Naive thymus-derived CD4-positive, alpha-beta T cell (primary cell): ENCODE data around the gene LRMDA. TPM values are rescaled to one million over a fixed set of nuclear protein-coding genes. Genes with fewer than 3 reads are reported as not detected.
A peak's percentile ranks its signal among the peaks of the same experiment; 100 is the strongest.

Experiments used
- ATAC-seq: fragments of 150-1000 bp; cut with Tn5 transposase; 2 replicates; pipeline ENCODE4 v1.10.0; 2021; ENCODE audit warnings: mild to moderate bottlenecking, moderate library complexity
- CTCF ChIA-PET: fragments of 350-600 bp; sonication (Branson Sonifier 250); formaldehyde crosslinking; loops from one replicate; lab custom pipeline; 2021; ENCODE audit warnings: antibody characterized with exemption; lab: Charles Lee
- POLR2A ChIA-PET: fragments of 350-600 bp; sonication (Branson Sonifier 250); formaldehyde crosslinking; loops from one replicate; lab custom pipeline; 2021; ENCODE audit warnings: antibody characterized with exemption, inconsistent platforms; lab: Charles Lee
- DNase-seq, 9 donors: peaks; one replicate each; pipeline versions ENCODE4 v3.0.0 to v3.0.0-alpha.2; 2020 to 2022; ENCODE audit warnings: mixed read lengths in 1 of 9
- H3K27ac ChIP-seq: one replicate; pipeline ENCODE4 v1.7.0; 2013; ENCODE audit warnings: mild to moderate bottlenecking, low read depth, low read length, moderate library complexity
- H3K27me3 ChIP-seq, 2 donors: one replicate each; pipeline ENCODE4 v1.7.0; 2013; ENCODE audit warnings: low read length in 2 of 2, mild to moderate bottlenecking in 2 of 2, moderate library complexity in 2 of 2; ENCODE audit not compliant: control insufficient read depth in 2 of 2, insufficient read depth in 2 of 2
- H3K36me3 ChIP-seq, 3 experiments: 1 replicate in 2 of 3; 2 replicates in 1 of 3; pipeline ENCODE4 v1.7.0; 2013; ENCODE audit warnings: low read length in 3 of 3, mild to moderate bottlenecking in 3 of 3, moderate library complexity in 1 of 3; ENCODE audit not compliant: insufficient read depth in 3 of 3, control insufficient read depth in 2 of 3
- H3K4me1 ChIP-seq, 2 donors: one replicate each; pipeline ENCODE4 v1.7.0; 2013; ENCODE audit warnings: low read length in 2 of 2, mild to moderate bottlenecking in 2 of 2, moderate library complexity in 1 of 2; ENCODE audit not compliant: control insufficient read depth in 2 of 2, insufficient read depth in 2 of 2
- H3K4me3 ChIP-seq: 2 replicates; pipeline ENCODE4 v1.7.0; 2013; ENCODE audit warnings: mild to moderate bottlenecking, low read length
- H3K9me3 ChIP-seq, 3 experiments: 1 replicate in 2 of 3; 2 replicates in 1 of 3; pipeline ENCODE4 v1.7.0; 2013; ENCODE audit warnings: low read length in 3 of 3; ENCODE audit not compliant: control insufficient read depth in 2 of 3
- H3K27ac Mint-ChIP-seq, 9 donors: one replicate each; pipeline ENCODE4 v1.8.0; 2020 to 2022; ENCODE audit warnings: mixed read lengths in 9 of 9, mild to moderate bottlenecking in 8 of 9, moderate library complexity in 5 of 9, inconsistent platforms in 2 of 9
- H3K27me3 Mint-ChIP-seq, 5 donors: one replicate each; pipeline ENCODE4 v1.8.0; 2021 to 2022; ENCODE audit warnings: mixed read lengths in 5 of 5, mild to moderate bottlenecking in 1 of 5
- H3K36me3 Mint-ChIP-seq, 5 donors: one replicate each; pipeline ENCODE4 v1.8.0; 2020 to 2022; ENCODE audit warnings: mixed read lengths in 5 of 5, mild to moderate bottlenecking in 3 of 5, inconsistent platforms in 1 of 5
- H3K4me1 Mint-ChIP-seq, 7 donors: one replicate each; pipeline ENCODE4 v1.8.0; 2020 to 2022; ENCODE audit warnings: mixed read lengths in 7 of 7, mild to moderate bottlenecking in 3 of 7, inconsistent platforms in 1 of 7
- H3K4me3 Mint-ChIP-seq, 10 donors: one replicate each; pipeline ENCODE4 v1.8.0; 2020 to 2022; ENCODE audit warnings: mild to moderate bottlenecking in 10 of 10, mixed read lengths in 10 of 10, moderate library complexity in 6 of 10, inconsistent platforms in 2 of 10
- H3K9me3 Mint-ChIP-seq, 11 donors: one replicate each; pipeline ENCODE4 v1.8.0; 2020 to 2022; ENCODE audit warnings: mixed read lengths in 11 of 11, mild to moderate bottlenecking in 4 of 11, inconsistent platforms in 1 of 11, moderate library complexity in 1 of 11
- intact Hi-C, 2 donors: fragments of 100-400 bp; cut with micrococcal nuclease; formaldehyde crosslinking; loops; one replicate each; pipeline ENCODE4 v1.15.1; 2023
- polyA plus RNA-seq, 2 donors: library from polyadenylated mRNA; unstranded; fragments of 300-500 nt; fragmentation: Illumina TruSeq; gene quantifications; one replicate each; pipeline ENCODE4 v1.2.3, GENCODE V29; 2021
- total RNA-seq, 6 experiments: library from RNA in 5 of 6; stranded (reverse) in 5 of 6; gene quantifications; 1 replicate in 5 of 6; 2 replicates in 1 of 6; pipeline ENCODE4 v1.2.3 and lab custom pipeline; 2021 to 2026

LRMDA gene
- total and polyA plus RNA-seq, 7 experiments from 2014 or later = 0.57 to 14.9 (median 3.0) TPM; not detected in 4

DNA sequence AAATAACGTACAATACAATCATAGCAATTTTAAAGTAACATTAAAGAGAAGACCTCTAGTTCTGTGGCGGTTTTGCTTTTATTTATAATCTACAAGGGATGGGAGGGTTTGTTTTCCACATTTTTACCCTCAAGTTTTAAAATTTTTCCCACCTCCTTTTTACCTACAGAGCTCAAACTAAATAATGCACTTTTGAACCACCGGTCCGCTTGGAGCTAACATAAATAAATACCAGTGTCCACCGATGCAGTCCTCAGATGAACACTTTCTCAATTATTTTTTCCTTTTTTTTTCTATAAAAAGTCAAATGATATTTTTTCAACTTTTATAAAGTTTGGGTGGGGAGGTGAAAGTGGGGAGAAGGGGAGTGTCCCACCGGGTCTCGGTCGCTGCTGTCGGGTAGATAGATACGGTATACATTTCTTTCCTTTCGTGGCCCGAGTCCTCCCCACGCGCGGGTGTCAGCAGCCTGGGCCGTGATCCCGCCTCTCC, 33.2 kb upstream of the LRMDA start:
- ATAC-seq = no peak
- intact Hi-C loops = loop anchor here in 1 of 2 donors (5.0 kb wide), 1 partner anchor 101 kb away; no protein-coding TSS in a partner anchor
- peak overlapping the region in 3 of 10 donors; percentile 21 to 57 (median 34) for H3K4me3 Mint-ChIP-seq

DNA sequence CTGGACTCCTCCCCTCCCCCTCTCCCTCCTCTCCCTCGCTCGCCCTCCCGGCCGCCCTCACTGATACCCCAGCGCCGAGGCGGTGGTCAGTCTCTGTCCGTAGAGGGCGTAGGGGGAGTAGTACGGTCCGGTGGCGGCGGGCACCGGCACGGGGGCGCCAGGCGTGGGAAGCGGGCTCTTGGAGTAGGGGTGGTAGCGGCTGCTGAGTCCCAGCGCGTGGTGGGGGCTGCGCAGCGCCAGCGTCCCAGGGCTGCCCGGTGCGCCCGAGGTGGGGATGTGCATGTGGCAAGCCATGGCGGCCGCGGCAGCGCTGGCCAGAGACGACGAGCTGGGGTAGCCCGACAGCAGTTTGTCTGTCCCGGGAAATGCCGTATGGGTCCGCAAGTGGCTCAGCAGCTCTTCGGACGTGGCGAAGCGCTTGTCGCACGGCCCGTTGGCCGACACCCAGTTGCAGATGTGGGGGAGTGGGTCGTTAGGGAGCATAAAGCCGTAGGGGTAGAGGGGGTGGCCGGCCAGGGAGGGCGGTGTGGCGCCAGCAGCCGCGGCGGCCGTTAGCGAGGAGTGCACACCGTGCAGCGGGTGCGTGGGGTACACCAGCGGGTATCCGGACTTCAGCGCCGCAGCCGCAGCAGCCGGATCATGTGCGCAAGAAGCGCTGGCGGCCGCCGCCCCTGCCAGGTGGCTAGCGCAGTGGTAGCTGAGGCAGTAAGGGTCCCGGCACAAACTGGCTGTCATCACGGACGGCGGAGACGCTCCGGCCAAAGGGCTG, 32.5 kb upstream of the LRMDA start:
- Histone ChIP-seq H3K27ac (no peak overlapping the region), H3K4me1 (peaks cover 6 to 15% of the 10 kb centered on the region in 2 donors), H3K9me3 (no peaks in the 10 kb centered on the region), H3K27me3 (peaks cover 0 to 5% of the 10 kb centered on the region in 2 donors), H3K36me3 (no peaks in the 10 kb centered on the region), H3K4me3 (no peak overlapping the region)
- DNase-seq = no peak
- H3K27ac Mint-ChIP-seq = peak overlapping the region in 1 of 9 donors; percentile 33
- ChIA-PET POLR2A (no interaction called here), CTCF (no interaction called here)
- peaks cover 41 to 68% (median 46%) of the 10 kb centered on the region in 5 donors for H3K27me3 Mint-ChIP-seq
- intact Hi-C loops = loop anchor here in 1 of 2 donors (5.0 kb wide), 1 partner anchor 102 kb away; no protein-coding TSS in a partner anchor
- peaks cover 23 to 34% (median 33%) of the 10 kb centered on the region in 7 donors for H3K4me1 Mint-ChIP-seq
- H3K36me3 Mint-ChIP-seq = peaks cover 0 to 6% (median 0%) of the 10 kb centered on the region in 5 donors
- H3K4me3 Mint-ChIP-seq = peak overlapping the region in 2 of 10 donors; percentile 45 to 57
- peaks cover 0 to 4% (median 0%) of the 10 kb centered on the region in 11 donors for H3K9me3 Mint-ChIP-seq
- ATAC-seq = no peak

More for the DNA sequence above, 33.2 kb upstream of the LRMDA start:
- Histone ChIP-seq H3K27me3 (peaks cover 0 to 5% of the 10 kb centered on the region in 2 donors), H3K4me3 (no peak overlapping the region), H3K36me3 (no peaks in the 10 kb centered on the region), H3K9me3 (no peaks in the 10 kb centered on the region), H3K4me1 (peaks cover 6 to 11% of the 10 kb centered on the region in 2 donors), H3K27ac (no peak overlapping the region)
- ChIA-PET POLR2A (interaction anchor here (0.6 kb wide), 1 partner anchor 19 kb away, joined by 8 read pairs; no protein-coding TSS in a partner anchor), CTCF (no interaction called here)
- Mint-ChIP-seq H3K4me1 (peaks cover 18 to 32% (median 31%) of the 10 kb centered on the region in 7 donors), H3K27me3 (peaks cover 42 to 69% (median 43%) of the 10 kb centered on the region in 5 donors), H3K9me3 (peaks cover 0 to 4% (median 0%) of the 10 kb centered on the region in 11 donors), H3K27ac (no peak overlapping the region), H3K36me3 (peaks cover 0 to 6% (median 0%) of the 10 kb centered on the region in 5 donors)
- DNase-seq = no peak

GRCh38 chr10:75399461-75400162, 31.8 kb upstream of the LRMDA start:
- peaks cover 0 to 5% of the 10 kb centered on the region in 2 donors for H3K27me3 ChIP-seq

DNA sequence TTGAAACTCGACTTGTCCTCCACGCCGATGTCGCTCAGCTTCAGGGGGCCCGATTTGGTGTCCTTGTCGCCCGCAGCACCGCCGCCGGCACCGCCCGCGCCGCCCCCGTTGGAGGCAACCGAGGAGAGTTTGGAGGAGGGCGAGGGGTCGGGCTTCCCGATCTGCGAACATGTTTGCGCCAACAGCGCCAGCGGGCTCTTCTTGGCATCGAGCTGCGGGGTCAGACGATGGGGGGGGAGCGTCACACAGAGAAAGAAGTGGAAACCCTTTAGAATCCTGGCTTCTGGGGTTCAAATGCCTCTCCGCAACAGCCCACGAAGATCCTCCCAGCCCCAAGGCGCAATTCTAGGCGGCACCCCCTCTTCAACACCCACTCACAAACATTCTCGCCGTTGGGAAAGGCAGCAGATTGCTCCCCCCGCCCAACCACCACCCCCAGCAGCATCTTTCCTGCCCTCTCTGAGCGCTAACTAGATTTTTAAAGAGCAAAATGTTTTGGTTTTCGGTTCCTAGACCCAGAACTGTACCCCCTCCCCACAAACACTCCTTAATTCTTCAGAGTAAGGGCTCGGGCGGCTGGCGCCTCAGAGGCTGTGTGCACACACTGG, 31.2 kb upstream of the LRMDA start:
- H3K4me1 Mint-ChIP-seq = peaks cover 21 to 33% (median 30%) of the 10 kb centered on the region in 7 donors
- CTCF ChIA-PET = no interaction called here
- H3K27me3 Mint-ChIP-seq = peaks cover 32 to 63% (median 37%) of the 10 kb centered on the region in 5 donors
- H3K36me3 ChIP-seq = no peaks in the 10 kb centered on the region
- peaks cover 0 to 2% (median 0%) of the 10 kb centered on the region in 11 donors for H3K9me3 Mint-ChIP-seq
- peak overlapping the region in 1 of 9 donors; percentile 46 for H3K27ac Mint-ChIP-seq
- H3K27me3 ChIP-seq = peaks cover 0 to 5% of the 10 kb centered on the region in 2 donors
- intact Hi-C loops = loop anchor here (2.0 to 10.0 kb wide), 5 partner anchors 637 to 1712 kb away; no protein-coding TSS in a partner anchor
- peak overlapping the region; percentile 47 for H3K4me3 ChIP-seq
- peak overlapping the region; percentile 78 to 89 (median 82) for H3K4me3 Mint-ChIP-seq
- peaks cover 6 to 15% of the 10 kb centered on the region in 2 donors for H3K4me1 ChIP-seq
- H3K9me3 ChIP-seq = no peaks in the 10 kb centered on the region
- POLR2A ChIA-PET = no interaction called here
- ATAC-seq (no peak), DNase-seq (no peak)
- no peak overlapping the region for H3K27ac ChIP-seq
- peaks cover 0 to 5% (median 0%) of the 10 kb centered on the region in 5 donors for H3K36me3 Mint-ChIP-seq

More at GRCh38 chr10:75399461-75400162, 31.8 kb upstream of the LRMDA start:
- Mint-ChIP-seq H3K9me3 (peaks cover 0 to 3% (median 0%) of the 10 kb centered on the region in 11 donors), H3K27me3 (peaks cover 38 to 65% (median 43%) of the 10 kb centered on the region in 5 donors), H3K4me1 (peaks cover 26 to 37% (median 36%) of the 10 kb centered on the region in 7 donors), H3K36me3 (peaks cover 0 to 8% (median 0%) of the 10 kb centered on the region in 5 donors), H3K4me3 (peak overlapping the region in 7 of 10 donors; percentile 78 to 89 (median 81)), H3K27ac (no peak overlapping the region)
- H3K9me3 ChIP-seq = no peaks in the 10 kb centered on the region
- H3K4me3 ChIP-seq = no peak overlapping the region
- ATAC-seq (peak; percentile 34), DNase-seq (peak in 2 of 9 donors; percentile 18 to 28)
- ChIA-PET POLR2A (no interaction called here), CTCF (no interaction called here)
- intact Hi-C loops = loop anchor here (2.0 to 10.0 kb wide), 6 partner anchors 102 to 1713 kb away; no protein-coding TSS in a partner anchor
- H3K4me1 ChIP-seq = peaks cover 6 to 15% of the 10 kb centered on the region in 2 donors
- H3K36me3 ChIP-seq = no peaks in the 10 kb centered on the region
- no peak overlapping the region for H3K27ac ChIP-seq

DNA sequence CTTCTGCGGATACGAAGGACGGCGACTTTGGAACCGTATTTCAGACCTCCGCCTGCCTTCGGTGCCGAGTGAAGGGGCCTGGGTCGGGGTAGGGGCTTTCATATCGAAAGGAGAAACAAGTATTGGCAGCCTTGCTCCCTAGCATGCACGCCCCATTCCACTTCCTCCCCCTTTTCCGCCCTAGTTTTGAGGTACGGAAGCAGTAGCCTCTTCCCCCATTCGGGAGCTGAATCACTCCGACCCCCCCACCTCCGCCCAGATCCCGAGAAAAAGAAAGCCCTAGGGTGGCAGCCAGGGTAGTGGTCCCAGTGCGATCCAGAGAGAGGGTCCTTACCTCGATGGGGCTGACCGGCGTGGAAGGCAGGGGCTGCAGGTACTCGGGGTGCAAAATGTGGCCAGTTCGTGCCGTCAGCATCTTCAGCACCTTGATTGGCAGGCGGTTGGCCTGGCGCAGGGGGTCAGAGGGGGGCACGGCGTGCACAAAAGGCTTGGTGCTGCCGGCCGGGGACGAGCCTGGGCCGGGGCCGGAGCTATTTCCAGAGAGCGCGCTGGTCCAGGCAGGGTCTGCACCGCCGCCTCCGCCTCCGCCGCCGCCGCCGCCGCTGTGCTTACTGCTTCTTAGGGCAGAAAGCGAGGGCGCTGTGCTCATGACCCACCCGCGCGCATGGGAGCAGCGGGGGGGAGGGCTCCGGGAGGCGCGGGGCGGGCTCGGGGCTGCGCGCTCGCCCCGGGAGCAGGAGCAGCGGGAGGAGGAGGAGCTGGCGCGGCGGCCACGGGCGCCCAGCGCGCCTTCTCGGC, 30.5 kb upstream of the LRMDA start:
- Mint-ChIP-seq H3K27ac (peak overlapping the region in 1 of 9 donors; percentile 46), H3K4me3 (peak overlapping the region; percentile 78 to 89 (median 82)), H3K36me3 (peaks cover 0 to 7% (median 4%) of the 10 kb centered on the region in 5 donors), H3K27me3 (peaks cover 38 to 65% (median 44%) of the 10 kb centered on the region in 5 donors), H3K4me1 (peaks cover 21 to 37% (median 31%) of the 10 kb centered on the region in 7 donors), H3K9me3 (peaks cover 0 to 6% (median 1%) of the 10 kb centered on the region in 11 donors)
- peak; percentile 20 for ATAC-seq
- peak overlapping the region; percentile 47 for H3K4me3 ChIP-seq
- no peaks in the 10 kb centered on the region for H3K9me3 ChIP-seq
- H3K4me1 ChIP-seq = peaks cover 6 to 15% of the 10 kb centered on the region in 2 donors
- intact Hi-C loops = loop anchor here (2.0 to 10.0 kb wide), 5 partner anchors 636 to 1711 kb away; no protein-coding TSS in a partner anchor
- no peaks in the 10 kb centered on the region for H3K36me3 ChIP-seq
- no peak overlapping the region for H3K27ac ChIP-seq
- POLR2A ChIA-PET = no interaction called here
- CTCF ChIA-PET = no interaction called here
- no peak for DNase-seq
- H3K27me3 ChIP-seq = peaks cover 0 to 5% of the 10 kb centered on the region in 2 donors
